Medulla oblongata (tissue), 1 donor: ENCODE measurements around the gene HCN1.
"Not testable (repeated sequence)": the region's sequence is repeated elsewhere in the genome, so short reads cannot be mapped to it uniquely, and the experiment has no call there.

ENCODE experiments used
- DNase-seq: peaks from one replicate; pipeline ENCODE4 v3.0.0-alpha.2; 2015; ENCODE audit errors: extremely low spot score

Gene HCN1

GRCh38 chr5:45417285-45417998, 278.7 kb downstream of the HCN1 start:
- no peak for DNase-seq

DNA sequence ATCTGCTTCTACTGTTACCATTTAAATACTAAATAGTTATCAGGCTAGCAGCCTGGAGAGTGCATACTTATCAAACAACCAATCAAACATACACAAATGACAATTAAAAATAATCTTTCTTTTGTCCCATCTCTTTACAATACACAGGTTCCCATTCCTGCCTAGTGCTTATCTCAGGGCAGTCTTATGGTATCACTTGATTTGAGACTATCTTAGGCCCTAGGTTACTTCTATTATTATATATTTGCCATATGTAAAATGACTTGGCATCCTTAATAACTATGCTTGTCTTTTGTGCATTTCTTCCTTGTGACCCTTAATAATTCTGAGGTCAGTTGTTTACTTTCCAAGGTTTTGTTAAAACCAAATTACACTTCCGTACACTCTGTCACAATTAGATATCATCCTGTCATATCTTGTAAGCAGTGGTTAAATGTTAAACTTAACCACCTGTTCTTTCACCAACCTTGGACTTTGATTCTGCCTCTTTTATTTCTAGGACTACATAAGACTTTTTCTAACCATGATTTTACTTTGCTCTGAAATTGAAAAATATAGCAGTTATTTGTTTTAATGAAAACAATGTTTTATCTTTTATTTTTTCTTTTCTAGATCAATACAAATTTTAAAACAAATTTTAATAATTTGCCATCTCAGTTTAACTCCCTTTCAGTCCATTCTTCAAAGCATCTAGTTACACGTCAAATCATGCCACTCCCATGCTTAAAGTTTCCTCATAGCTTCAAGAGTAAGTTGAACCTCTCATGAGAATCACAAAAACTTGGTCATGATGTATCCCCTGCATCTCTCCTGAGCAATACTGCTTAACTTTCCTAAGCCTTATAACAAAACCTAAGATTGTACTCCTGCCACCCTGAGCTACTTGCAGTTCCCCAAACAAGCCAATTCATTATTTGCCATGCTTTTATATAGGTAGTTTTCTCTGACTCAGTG, 281.3 kb downstream of the HCN1 start:
- no peak for DNase-seq

DNA sequence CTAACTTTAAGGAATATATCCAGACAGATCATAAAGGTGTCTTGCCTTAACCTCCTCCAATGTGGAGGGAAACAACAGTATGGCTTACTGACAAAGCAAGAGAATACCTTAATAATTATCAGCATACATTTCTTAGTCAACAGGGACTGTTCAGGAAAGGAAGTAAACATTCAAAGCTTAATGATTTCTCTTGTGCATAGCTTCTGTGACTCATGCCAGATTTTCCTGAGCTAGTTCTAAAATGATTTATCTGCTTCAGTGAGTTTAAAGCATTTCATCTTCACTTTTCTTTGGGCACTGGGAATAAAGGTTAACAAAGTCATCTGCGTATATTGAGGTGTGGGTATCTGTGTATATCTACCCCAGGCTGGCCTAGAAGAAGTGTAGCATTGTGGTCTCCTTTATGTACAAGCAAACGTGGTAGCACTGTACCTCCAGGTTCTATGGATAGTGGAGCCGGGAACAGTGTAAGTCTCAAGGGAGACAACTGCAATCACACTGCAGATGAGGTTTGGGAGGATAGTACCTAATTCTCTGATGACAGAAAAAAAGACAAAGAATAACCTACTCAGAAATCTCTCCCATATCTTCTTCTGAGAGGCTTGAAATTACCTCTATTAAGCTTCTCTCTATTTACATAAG, 284.1 kb downstream of the HCN1 start:
- no peak for DNase-seq

- DNase-seq, result no peak
Measured at GRCh38 chr5:45410304-45410995, 285.7 kb downstream of the HCN1 start.

- no peak for DNase-seq
Measured at GRCh38 chr5:45408067-45408466, 288.1 kb downstream of the HCN1 start.

- DNase-seq, result no peak
Measured at GRCh38 chr5:45402804-45403455, 293.2 kb downstream of the HCN1 start.

- no peak for DNase-seq
Measured at GRCh38 chr5:45399041-45399440, 297.1 kb downstream of the HCN1 start.

- DNase-seq, result no peak
Measured at GRCh38 chr5:45385321-45386058, 310.7 kb downstream of the HCN1 start.

DNA sequence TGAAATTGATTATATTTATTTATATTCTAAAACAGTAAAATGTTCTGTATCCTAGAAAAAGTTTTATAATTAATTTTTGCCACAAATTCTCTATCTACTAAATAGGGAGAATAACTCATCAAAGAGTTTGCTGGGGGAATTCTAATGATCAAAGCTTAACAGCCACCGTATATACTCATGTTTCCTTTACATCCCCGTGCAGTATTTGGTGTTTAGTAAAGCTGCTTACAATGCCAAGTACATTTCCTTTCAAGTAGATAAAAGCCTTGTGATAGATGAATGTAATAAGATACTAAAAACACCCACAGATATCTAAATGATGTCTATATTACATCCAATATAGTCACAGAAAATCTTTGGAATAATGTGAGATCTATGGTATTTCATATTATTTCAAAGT, 312.2 kb downstream of the HCN1 start:
- DNase-seq, result no peak

GRCh38 chr5:45382583-45382982, 313.6 kb downstream of the HCN1 start:
- DNase-seq, result no peak

DNA sequence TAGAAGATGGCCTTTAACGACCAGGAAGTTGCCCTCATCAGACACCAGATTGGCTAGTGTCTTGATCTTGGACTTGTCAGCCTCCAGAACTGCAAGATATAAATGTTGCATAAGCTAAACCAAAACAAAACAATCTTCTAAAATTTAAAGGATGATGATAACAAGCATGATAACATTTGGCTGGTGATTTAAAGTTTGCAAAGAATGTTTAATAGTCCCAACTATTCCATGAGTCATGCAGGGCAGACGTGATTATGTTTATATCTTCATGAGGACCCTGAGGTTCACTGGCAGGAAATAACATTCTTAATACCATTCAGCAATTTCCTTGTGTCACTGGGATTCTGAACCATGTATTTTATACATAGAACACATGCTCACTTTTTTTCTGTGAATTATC, 319.8 kb downstream of the HCN1 start:
- no peak for DNase-seq

GRCh38 chr5:45372629-45373028, 323.6 kb downstream of the HCN1 start:
- no peak for DNase-seq

DNA sequence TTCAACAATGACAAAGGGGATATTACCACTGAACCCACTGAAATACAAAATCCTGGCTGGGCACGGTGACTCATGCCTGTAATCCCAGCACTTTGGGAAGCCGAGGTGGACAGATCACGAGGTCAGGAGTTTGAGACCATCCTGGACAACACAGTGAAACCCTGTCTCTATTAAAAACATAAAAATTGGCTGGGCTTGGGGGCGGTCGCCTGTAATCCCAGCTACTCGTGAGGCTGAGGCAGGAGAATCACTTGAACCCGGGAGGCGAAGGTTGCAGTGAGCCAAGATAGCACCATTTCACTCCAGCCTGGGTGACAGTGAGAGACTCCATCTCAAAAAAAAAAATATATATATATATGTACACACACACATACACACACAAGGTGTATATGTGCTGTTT, 324.8 kb downstream of the HCN1 start:
- not testable (repeated sequence) for DNase-seq

GRCh38 chr5:45355189-45355992, 340.8 kb downstream of the HCN1 start:
- DNase-seq, result no peak

- DNase-seq, result no peak
Measured at GRCh38 chr5:45336464-45336863, 359.7 kb downstream of the HCN1 start.

DNA sequence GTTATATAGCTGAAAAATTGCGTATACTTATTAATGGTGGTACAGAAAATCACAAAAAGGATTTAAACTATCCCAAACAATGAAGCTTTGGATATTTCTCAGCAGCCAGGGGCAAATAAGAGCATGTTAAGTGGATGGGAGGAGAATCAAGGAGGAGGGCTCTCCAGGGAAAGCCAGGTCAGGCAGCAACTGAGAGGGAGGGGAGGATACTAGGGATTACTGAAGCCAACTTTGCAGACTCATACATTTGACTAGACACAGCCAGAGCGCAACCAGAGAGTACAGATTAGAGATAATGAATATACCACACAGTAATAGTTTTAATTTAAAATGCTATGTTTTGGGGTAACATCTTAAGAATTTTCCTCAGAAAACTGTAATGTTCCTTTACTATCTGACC, 360.2 kb downstream of the HCN1 start:
- no peak for DNase-seq

DNA sequence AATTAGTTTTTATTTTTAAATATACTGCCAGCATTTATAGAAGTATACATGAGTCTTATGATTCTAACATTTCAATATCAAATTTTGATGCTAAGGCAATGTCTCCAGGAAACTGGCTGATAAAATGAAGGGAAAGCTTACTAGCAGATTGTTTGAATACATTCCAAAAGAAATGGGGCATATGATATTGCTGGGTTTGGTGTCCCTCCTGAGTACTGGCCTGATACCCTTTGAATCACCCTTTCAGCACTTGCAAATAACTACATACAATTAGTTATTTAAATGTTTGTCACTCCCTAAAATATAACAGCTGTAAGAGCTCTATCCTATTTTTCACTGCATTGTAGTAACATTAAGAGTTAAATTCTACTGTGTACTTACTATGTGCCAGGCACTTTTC, 360.8 kb downstream of the HCN1 start:
- DNase-seq, result no peak

- DNase-seq, result no peak
Measured at GRCh38 chr5:45334939-45335338, 361.2 kb downstream of the HCN1 start.

DNA sequence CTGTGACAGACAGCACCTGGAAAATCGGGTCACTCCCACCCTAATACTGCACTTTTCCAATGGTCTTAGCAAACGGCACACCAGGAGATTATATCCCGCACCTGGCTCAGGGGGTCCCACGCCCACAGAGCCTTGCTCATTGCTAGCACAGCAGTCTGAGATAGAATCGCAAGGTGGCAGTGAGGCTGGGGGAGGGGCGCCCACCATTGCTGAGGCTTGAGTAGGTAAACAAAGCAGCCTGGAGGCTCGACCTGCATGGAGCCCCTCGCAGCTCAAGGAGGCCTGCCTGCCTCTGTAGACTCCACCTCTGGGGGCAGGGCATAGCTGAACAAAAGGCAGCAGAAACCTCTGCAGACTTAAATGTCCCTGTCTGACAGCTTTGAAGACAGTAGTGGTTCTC, 383.6 kb downstream of the HCN1 start:
- DNase-seq, result not testable (repeated sequence)

DNA sequence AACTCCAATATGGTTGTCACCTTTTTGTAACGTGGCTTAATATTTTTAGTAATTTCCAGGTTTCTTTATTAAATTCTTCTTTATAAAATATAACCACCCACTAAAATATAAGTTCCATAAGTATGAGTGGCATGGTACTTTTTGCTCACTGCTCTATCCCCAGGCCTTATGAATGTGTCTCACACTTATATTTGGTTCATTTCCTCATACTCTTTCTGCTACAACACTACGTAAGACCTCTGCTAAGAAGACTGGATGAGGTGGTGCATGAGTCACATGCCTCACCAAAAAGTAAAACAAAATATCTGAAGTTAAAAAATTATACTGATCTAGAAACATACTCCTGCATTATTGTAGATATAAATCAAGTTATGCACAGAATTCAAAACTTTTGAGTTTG, 400.9 kb downstream of the HCN1 start:
- DNase-seq, result no peak
